SK-N-SH (cell line): ENCODE measurements around the gene GOLGB1.

Source experiments
- CTCF ChIP-seq: fragments of 200-600 bp; sonication (generic); IDR thresholded peaks from 2 replicates; pipeline ENCODE4 v1.6.1; 2017; ENCODE audit warnings: antibody characterized with exemption, mild to moderate bottlenecking, moderate library complexity
- ELF1 ChIP-seq: IDR thresholded peaks from 2 replicates; pipeline ENCODE4 v1.4.0; 2012
- EP300 ChIP-seq, 2 experiments: IDR thresholded peaks; 2 replicates each; pipeline versions ENCODE4 v1.4.0 to v1.6.1; 2012; ENCODE audit warnings: borderline replicate concordance in 1 of 2, low read depth in 1 of 2, low read length in 1 of 2
- GABPA ChIP-seq: IDR thresholded peaks from 2 replicates; pipeline ENCODE4 v1.4.0; 2012; ENCODE audit warnings: low read depth, mild to moderate bottlenecking
- POLR2AphosphoS5 ChIP-seq: IDR thresholded peaks from 2 replicates; pipeline ENCODE4 v1.6.1; 2012; ENCODE audit warnings: low read depth, low read length
- REST ChIP-seq: IDR thresholded peaks from 2 replicates; pipeline ENCODE4 v1.6.1; 2012; ENCODE audit warnings: mild to moderate bottlenecking, low read depth, low read length, moderate library complexity
- SIN3A ChIP-seq: IDR thresholded peaks from 2 replicates; pipeline ENCODE4 v1.6.1; 2012; ENCODE audit warnings: low read depth, mild to moderate bottlenecking, low read length, moderate library complexity, borderline replicate concordance
- SMC3 ChIP-seq: IDR thresholded peaks from 2 replicates; pipeline ENCODE4 v1.6.1; 2012; ENCODE audit warnings: low read depth, low read length, improper control_type of control experiment
- USF2 ChIP-seq: fragments of 150-350 bp; IDR thresholded peaks from 2 replicates; pipeline ENCODE4 v1.6.1; 2017; ENCODE audit warnings: antibody characterized with exemption, low read length, low read depth, borderline replicate concordance
- ZBTB33 ChIP-seq: IDR thresholded peaks from 2 replicates; pipeline ENCODE4 v1.4.0; 2012; ENCODE audit warnings: low read depth, borderline replicate concordance

- TF ChIP-seq CTCF (no peak), ZBTB33 (no peak), USF2 (no peak), EP300 (IDR thresholded peaks at IDR 0.05; ENCODE audit: borderline replicate concordance in 1 of 2, low read depth in 1 of 2, low read length in 1 of 2) (no peak), POLR2AphosphoS5 (no peak), GABPA (no peak), REST (no peak), SMC3 (no peak), SIN3A (no peak), ELF1 (no peak)
Observed at GRCh38 chr3:121786485-121786884, 36.9 kb upstream of the GOLGB1 start.
